HG03045 (cell line): ENCODE measurements around the gene SLC12A7.
"Not testable (repeated sequence)": the region's sequence is repeated elsewhere in the genome, so short reads cannot be mapped to it uniquely, and the experiment has no call there.

Experiments
- ATAC-seq: cut with Tn5 transposase; IDR thresholded peaks from one replicate; pipeline ENCODE4 v1.9.1; 2021; ENCODE audit warnings: mild to moderate bottlenecking, moderate library complexity; ENCODE audit not compliant: unreplicated experiment

SLC12A7 gene

DNA sequence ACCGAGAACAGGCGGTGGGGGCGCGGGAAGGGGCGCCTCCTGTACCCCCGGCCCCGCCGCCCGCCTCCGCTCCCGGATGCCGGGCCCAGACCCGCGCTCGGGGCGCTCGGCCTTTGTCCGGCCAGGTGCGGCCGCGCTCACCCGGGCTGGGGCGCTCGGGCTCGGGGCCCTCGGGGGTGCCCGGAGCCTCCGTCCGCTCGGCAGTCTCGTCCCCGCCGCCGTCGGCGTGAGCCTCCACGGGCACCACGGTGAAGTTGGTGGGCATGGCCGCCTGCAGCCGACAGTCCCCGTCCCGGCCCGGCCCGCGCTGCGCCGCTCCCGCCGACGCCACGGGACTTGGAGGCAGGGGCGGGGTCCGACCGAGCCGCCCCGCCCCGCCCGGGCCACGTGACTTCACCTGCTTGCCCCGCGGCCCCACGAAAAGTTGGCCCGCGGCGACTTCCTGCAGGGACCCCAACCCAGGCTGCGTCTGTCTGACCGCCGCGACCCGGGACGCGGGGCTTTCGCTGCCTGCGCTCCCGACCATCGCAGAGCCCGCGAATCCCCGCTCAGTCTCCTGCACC, at the start of gene SLC12A7:
Gene SLC12A7, minus strand, starts transcription at position 337 of the 563 bp plus-strand sequence. Its CDS starts 72 bp downstream, at position 265.
- ATAC-seq = peak; percentile 53

DNA sequence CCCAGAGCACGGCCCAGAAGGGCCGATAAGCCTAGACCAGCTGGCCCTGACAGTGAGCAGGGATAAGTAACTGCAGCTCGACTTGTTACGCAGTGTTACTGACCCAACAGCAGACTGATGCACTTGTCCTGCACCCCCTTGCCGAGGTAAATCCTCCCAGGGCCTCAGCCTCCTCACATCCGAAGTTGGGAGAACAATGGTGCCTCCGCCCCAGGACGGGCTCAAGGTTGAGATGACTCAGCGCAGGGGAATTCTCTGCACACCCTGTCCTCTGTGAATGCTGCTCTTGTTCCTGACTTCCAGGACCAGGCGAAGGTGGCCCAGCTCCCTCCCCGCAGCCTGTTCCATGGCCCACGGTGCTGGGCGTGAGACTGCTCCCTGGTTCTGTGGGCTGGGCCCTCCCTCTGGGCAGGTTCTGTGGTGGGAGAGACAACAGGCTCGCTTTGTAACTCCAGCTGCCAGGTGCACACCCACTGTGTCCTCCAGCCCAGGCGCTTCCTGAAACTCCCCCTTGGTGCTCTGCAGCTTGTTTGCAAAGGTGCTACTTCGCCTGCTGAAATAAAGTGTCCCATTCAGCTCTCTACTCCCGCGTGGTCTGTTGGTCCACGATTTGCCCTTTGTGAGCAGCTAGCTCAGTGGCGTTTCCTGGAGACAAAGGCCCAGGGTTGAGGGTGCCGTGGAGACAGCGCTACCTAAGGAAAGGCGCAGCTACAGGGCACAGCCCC, 49.4 kb upstream of the SLC12A7 start:
- ATAC-seq = no peak

- ATAC-seq = no peak
Observed at GRCh38 chr5:1159774-1160406, 48.0 kb upstream of the SLC12A7 start.

DNA sequence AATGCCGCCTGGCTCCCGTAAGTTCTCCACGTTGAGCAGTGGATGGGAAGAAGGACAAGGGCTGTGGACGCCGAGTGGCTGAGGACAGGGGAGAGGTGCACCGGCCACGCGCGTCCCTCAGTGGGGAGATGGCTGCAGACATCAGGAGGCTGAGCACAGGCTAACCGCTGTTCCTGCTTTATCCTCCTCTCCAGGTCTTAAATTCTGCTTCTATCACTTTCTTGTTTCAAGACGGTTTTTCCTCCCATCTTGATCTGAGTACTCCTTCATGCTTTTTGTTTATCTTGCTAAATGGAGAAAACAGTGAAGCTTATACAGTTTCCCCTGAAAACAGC, 47.4 kb upstream of the SLC12A7 start:
- no peak for ATAC-seq

DNA sequence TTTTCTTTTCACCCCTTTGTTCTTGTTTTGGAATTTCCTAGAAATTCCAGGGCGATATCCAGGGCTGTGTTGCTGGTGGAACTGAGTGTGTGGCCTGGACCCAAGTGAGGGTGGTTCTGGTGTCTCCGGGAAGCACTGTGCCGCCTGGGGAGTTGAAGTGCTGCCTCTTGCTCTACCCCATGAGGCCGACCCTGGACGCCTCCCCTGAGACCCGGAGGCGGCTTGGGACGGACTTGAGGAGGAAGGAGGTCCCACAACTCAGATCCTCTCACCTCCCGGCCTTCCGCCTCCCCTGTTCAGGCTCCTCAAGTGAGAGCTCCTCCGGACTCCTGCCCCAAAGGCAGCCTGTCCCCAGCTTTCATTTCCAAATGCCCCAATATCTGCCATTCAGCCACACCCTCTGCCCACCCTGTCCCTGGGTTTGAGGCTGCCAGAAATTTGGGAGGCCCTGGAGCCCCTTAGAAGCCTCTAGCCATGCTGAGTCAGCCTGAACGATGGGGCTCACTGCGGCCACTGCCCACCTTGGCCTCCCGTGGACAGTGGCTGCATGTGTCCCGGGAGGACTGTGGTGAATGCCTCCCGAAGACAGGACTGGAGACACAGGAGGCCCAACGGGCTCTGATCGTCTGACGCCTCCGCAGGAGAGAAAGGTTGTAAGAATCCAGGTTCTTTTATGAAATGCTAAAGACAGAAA, 46.9 kb upstream of the SLC12A7 start:
- no peak for ATAC-seq

GRCh38 chr5:1157461-1157986, 45.7 kb upstream of the SLC12A7 start:
- ATAC-seq = not testable (repeated sequence)

- no peak for ATAC-seq
Observed at GRCh38 chr5:1156754-1157460, 45.0 kb upstream of the SLC12A7 start.

DNA sequence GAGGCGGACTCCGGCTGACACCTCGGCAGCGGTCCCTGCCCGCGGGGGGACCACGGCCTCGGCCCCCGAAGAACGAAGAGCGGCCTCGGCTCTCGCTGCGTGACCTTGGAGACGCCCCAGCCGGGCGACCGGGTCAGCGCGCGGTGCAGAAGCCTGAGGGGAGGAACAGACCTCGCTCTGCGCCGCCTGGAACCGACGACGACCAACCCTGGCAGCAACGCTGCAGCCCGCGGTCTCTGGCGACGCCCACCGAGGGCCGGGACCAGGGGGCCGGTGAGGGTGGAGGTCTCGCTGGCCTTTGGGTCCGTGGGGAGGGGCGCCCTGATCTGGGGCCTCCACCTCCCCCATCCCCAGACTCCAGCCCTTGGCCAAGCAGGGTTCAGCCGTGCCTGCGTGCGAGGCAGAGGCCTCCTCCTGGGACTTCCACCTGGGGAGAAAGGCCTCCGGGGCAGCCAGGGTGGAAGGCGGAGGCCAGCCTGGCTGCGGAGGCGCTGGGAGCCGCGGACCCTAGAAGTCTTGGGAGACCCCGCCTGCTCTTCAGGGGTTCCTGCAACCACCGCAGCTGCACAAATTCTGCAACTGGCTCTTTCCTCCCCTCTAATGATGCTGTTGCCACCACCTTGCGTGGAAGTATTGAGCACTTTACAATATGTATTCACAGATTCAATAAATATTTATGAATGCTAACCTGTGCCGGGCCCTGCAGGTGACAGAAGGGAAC, 44.3 kb upstream of the SLC12A7 start:
- no peak for ATAC-seq

- no peak for ATAC-seq
Observed at GRCh38 chr5:1155191-1156032, 43.5 kb upstream of the SLC12A7 start.

GRCh38 chr5:1153428-1153827, 41.6 kb upstream of the SLC12A7 start:
- ATAC-seq = no peak

DNA sequence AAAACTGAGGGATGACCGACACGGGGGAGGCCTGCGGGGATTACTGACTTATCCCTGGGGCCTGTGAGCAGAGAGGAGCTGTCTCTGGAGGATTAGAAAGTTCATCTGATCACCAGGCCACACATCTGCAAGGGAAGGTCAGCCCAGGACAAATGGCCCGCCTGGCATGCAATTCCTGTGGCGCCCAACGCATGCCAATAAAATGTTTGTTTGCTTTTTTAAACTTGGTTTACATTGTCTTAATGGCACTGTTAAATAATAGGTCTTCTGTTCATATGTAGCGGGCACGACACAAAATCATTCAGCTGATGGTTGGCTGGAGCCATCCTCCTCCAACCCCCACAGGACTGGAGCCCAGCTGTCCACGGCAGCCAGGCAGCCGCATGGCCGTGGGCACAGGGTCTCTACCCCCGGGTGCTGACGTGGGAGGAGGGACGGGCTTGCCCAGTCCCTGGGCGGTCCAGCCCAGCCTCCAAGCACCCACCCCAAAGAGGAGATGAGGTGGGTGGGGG, 41.0 kb upstream of the SLC12A7 start:
- ATAC-seq = no peak

- ATAC-seq = no peak
Observed at GRCh38 chr5:1152156-1152555, 40.3 kb upstream of the SLC12A7 start.

DNA sequence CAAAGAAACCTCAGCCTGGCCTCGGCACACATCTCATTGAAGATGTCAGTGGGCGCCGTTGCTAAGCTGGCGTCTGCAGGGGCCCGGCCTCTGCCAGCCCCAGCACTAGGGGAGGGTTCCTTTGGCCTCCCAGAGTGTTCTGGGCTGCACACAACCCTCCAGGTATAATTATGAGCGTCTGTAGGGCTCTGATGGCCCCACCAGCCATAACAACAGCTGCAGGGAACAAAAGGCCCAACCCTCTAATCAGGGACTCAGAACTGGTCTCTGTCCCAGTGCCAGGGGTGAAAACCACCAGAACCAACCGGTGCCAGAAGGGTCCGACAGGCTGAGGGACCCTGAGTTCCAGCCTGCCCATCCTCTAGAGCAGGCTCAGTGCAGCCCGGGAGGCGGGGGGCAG, 39.5 kb upstream of the SLC12A7 start:
- ATAC-seq = no peak

- no peak for ATAC-seq
Observed at GRCh38 chr5:1150866-1151265, 39.0 kb upstream of the SLC12A7 start.

DNA sequence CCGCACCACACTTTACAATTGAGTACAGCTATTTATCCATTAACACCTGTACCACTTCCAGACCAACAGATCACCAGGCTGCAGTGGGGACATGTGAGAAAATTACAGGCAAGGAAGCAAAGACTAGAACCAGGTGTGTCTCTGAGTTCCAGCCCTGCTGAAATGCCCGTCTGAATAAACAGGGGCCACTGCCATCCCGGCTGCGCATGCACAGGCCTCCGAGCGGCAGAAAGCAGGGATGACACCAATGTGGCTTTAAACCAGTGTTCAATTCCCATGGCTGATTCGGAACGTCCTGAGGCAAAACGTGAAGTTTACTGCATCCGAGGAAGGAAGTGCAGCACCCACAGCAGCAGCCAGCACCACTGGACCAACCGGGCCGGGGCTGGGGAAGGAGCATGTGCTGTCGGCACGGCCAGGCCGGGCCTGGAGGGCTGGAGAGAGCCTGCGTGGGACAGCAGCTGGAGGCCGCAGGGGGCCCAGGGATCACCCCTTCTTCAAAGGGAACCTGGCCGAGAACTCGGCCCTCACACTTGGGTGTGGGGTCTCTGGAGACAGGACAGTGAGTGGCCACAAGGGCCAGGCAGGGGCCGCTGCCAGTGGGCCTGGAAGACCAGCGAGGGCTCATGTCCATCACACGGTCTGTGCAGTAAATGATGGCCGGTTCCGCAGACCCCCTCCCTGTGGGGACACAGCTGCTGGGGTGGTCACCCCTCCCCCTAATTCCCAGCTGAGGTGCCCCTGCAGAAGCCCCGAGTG, 33.0 kb upstream of the SLC12A7 start:
- no peak for ATAC-seq

- ATAC-seq = no peak
Observed at GRCh38 chr5:1144089-1144488, 32.2 kb upstream of the SLC12A7 start.

- ATAC-seq = no peak
Observed at GRCh38 chr5:1143670-1143951, 31.7 kb upstream of the SLC12A7 start.

- no peak for ATAC-seq
Observed at GRCh38 chr5:1142886-1143669, 31.2 kb upstream of the SLC12A7 start.
